Adrenal gland (tissue), 5 donors: Measurements from ENCODE around the gene FAM219A.

Source experiments
- CTCF ChIP-seq, 6 experiments: fragments of 450-650 bp in 4 of 6; fragments of 200-600 bp in 2 of 6; sonication (generic) in 1 of 6; IDR thresholded peaks; 1 replicate in 5 of 6; 2 replicates in 1 of 6; pipeline versions ENCODE4 v1.5.1 to v1.8.0; 2016 to 2021; ENCODE audit warnings: antibody characterized with exemption in 6 of 6, mild to moderate bottlenecking in 2 of 6, moderate library complexity in 1 of 6
- POLR2A ChIP-seq, 2 donors: fragments of 450-650 bp; IDR thresholded peaks; one replicate each; pipeline ENCODE4 v1.6.1; 2017; ENCODE audit warnings: antibody characterized with exemption in 2 of 2, mild to moderate bottlenecking in 2 of 2, moderate library complexity in 1 of 2
- donor health status: DM: no; HTN: no; CAD: no.

DNA sequence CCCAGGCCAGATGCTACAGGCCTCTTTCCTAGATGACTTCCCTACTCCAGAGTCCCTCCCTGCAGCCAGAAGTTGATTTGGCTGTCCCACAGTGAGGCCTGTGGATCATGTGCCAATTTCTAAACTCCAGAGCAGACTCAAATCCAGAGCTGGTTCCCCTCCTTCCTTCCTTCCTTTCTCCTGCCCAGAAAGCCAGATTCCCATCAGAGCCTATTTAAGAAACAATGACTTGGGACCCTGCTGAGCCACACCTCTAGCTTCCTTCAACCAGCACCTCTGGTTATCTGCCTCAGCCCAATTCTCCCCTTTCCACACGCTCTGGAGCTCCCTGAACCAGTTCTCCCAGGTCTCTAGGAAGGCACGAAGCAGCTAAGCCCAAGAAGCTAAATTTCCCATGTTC, 7.2 kb downstream of the FAM219A start:
- no peak for TF ChIP-seq CTCF (IDR thresholded peaks at IDR 0.05)
- TF ChIP-seq POLR2A (IDR thresholded peaks at IDR 0.05) = no peak
